H1 (cell line): ENCODE data around the gene DDX55. TPM values are rescaled to one million over a fixed set of nuclear protein-coding genes. Genes with fewer than 3 reads are reported as not detected.
"Not testable (repeated sequence)": the region's sequence is repeated elsewhere in the genome, so short reads cannot be mapped to it uniquely, and the experiment has no call there.

ENCODE experiments used
- CTCF ChIA-PET: fragments of 300-600 bp; sonication (Branson Sonifier 250); formaldehyde crosslinking; loops from one replicate; lab custom pipeline; 2021; ENCODE audit not compliant: partially characterized antibody; lab: Charles Lee
- POLR2A ChIA-PET: fragments of 300-600 bp; sonication (Branson Sonifier 250); formaldehyde crosslinking; loops from one replicate; lab custom pipeline; 2021; ENCODE audit warnings: inconsistent platforms; ENCODE audit not compliant: partially characterized antibody; lab: Charles Lee
- DNase-seq, 2 experiments: peaks; one replicate each; pipeline versions ENCODE4 v3.0.0 to v3.0.0-alpha.2; 2010 to 2022; ENCODE audit warnings: low spot score in 2 of 2, low read depth in 1 of 2, mixed read lengths in 1 of 2
- FAIRE-seq: peaks from 2 replicates; lab custom pipeline; 2011; peaks lifted over from hg19 to GRCh38; lab: Jason Lieb, UNC
- H2AFZ ChIP-seq: 2 replicates; pipeline ENCODE4 v1.8.1; 2012; ENCODE audit warnings: low read length, inconsistent platforms
- H2AK5ac ChIP-seq: 2 replicates; pipeline ENCODE4 v1.6.1; 2013; ENCODE audit warnings: low read depth, low read length
- H2BK120ac ChIP-seq: replicated peaks from 2 replicates; pipeline ENCODE3; 2013; ENCODE audit warnings: low read depth, low read length, inconsistent platforms
- H2BK12ac ChIP-seq: 2 replicates; pipeline ENCODE4 v1.6.1; 2013; ENCODE audit warnings: low read depth, low read length
- H2BK15ac ChIP-seq: 2 replicates; pipeline ENCODE4 v1.6.1; 2013; ENCODE audit warnings: low read length
- H2BK20ac ChIP-seq: 2 replicates; pipeline ENCODE4 v1.6.1; 2013; ENCODE audit warnings: low read length
- H2BK5ac ChIP-seq: 2 replicates; pipeline ENCODE4 v1.6.1; 2013; ENCODE audit warnings: low read depth, low read length
- H3K14ac ChIP-seq: 2 replicates; pipeline ENCODE4 v1.6.1; 2013; ENCODE audit warnings: inconsistent platforms; ENCODE audit not compliant: insufficient read length
- H3K18ac ChIP-seq: 2 replicates; pipeline ENCODE4 v1.6.1; 2013; ENCODE audit warnings: low read length; ENCODE audit errors: extremely low read depth
- H3K23ac ChIP-seq: 2 replicates; pipeline ENCODE4 v1.6.1; 2013; ENCODE audit warnings: inconsistent platforms; ENCODE audit not compliant: insufficient read length
- H3K23me2 ChIP-seq: 2 replicates; pipeline ENCODE4 v1.6.1; 2013; ENCODE audit warnings: low read depth, low read length
- H3K27ac ChIP-seq: 2 replicates; pipeline ENCODE4 v1.6.1; 2011; ENCODE audit warnings: low read depth, low read length, inconsistent platforms
- H3K27me3 ChIP-seq, 4 experiments: replicated peaks in 1 of 4; 1 replicate in 1 of 4; 2 replicates in 3 of 4; pipeline versions ENCODE4 v1.6.1 to v1.8.1; 2011 to 2013; ENCODE audit warnings: low read length in 3 of 4, mild to moderate bottlenecking in 3 of 4, inconsistent platforms in 2 of 4, mixed read lengths in 2 of 4, moderate library complexity in 1 of 4; ENCODE audit not compliant: control insufficient read depth in 3 of 4, insufficient read depth in 3 of 4; ENCODE audit errors: extremely low read depth in 1 of 4
- H3K36me3 ChIP-seq, 4 experiments: 2 replicates each; pipeline versions ENCODE4 v1.6.1 to v1.8.1; 2011 to 2013; ENCODE audit warnings: mild to moderate bottlenecking in 4 of 4, low read length in 3 of 4, moderate library complexity in 2 of 4, control low read depth in 1 of 4, inconsistent platforms in 1 of 4; ENCODE audit not compliant: insufficient read depth in 4 of 4, control insufficient read depth in 2 of 4
- H3K4ac ChIP-seq: replicated peaks from 2 replicates; pipeline ENCODE3; 2013; ENCODE audit warnings: low read length, low read depth, mixed read lengths, inconsistent platforms; ENCODE audit not compliant: insufficient read length
- H3K4me1 ChIP-seq, 4 experiments: replicated peaks in 1 of 4; 1 replicate in 1 of 4; 2 replicates in 3 of 4; pipeline versions ENCODE4 v1.6.1 to v1.8.1; 2011 to 2013; ENCODE audit warnings: low read length in 3 of 4, inconsistent platforms in 2 of 4, mixed read lengths in 1 of 4; ENCODE audit not compliant: insufficient read depth in 4 of 4, control insufficient read depth in 3 of 4
- H3K4me2 ChIP-seq, 2 experiments: 2 replicates each; pipeline versions ENCODE4 v1.6.1 to v1.8.1; 2011 to 2013; ENCODE audit warnings: low read depth in 2 of 2, low read length in 2 of 2, control low read depth in 1 of 2, inconsistent platforms in 1 of 2, mild to moderate bottlenecking in 1 of 2; ENCODE audit not compliant: insufficient read depth in 1 of 2
- H3K4me3 ChIP-seq, 4 experiments: fragments of 200-600, 300-600 bp in 1 of 4; sonication (generic), shearing (Covaris generic), sonication (Bioruptor Twin) in 1 of 4; 2 replicates each; pipeline versions ENCODE4 v1.5.1 to v1.8.1; 2011 to 2016; ENCODE audit warnings: low read length in 4 of 4, low read depth in 3 of 4, control low read depth in 2 of 4, inconsistent platforms in 2 of 4, mild to moderate bottlenecking in 2 of 4, mixed read lengths in 1 of 4, moderate library complexity in 1 of 4; ENCODE audit not compliant: insufficient read depth in 2 of 4; ENCODE audit errors: extremely low read depth in 1 of 4
- H3K56ac ChIP-seq: replicated peaks from 2 replicates; pipeline ENCODE3; 2013; ENCODE audit warnings: low read depth, mild to moderate bottlenecking, mixed read lengths, low read length, inconsistent platforms; ENCODE audit not compliant: insufficient read length
- H3K79me1 ChIP-seq: 2 replicates; pipeline ENCODE4 v1.6.1; 2013; ENCODE audit warnings: low read depth, low read length, control low read depth
- H3K79me2 ChIP-seq, 2 experiments: 2 replicates each; pipeline versions ENCODE4 v1.6.1 to v1.8.1; 2012 to 2013; ENCODE audit warnings: low read length in 2 of 2, mild to moderate bottlenecking in 2 of 2, inconsistent platforms in 1 of 2; ENCODE audit not compliant: insufficient read depth in 2 of 2, control insufficient read depth in 1 of 2
- H3K9ac ChIP-seq, 4 experiments: replicated peaks in 1 of 4; 1 replicate in 1 of 4; 2 replicates in 3 of 4; pipeline versions ENCODE4 v1.6.1 to v1.8.1; 2011 to 2013; ENCODE audit warnings: low read depth in 3 of 4, low read length in 3 of 4, control low read depth in 2 of 4, mild to moderate bottlenecking in 2 of 4, moderate library complexity in 2 of 4, inconsistent platforms in 1 of 4; ENCODE audit errors: extremely low read depth in 1 of 4
- H3K9me3 ChIP-seq, 2 experiments: 2 replicates each; pipeline versions ENCODE4 v1.6.1 to v1.8.1; 2012 to 2013; ENCODE audit warnings: mild to moderate bottlenecking in 2 of 2, moderate library complexity in 2 of 2, control low read depth in 1 of 2, inconsistent platforms in 1 of 2, low read depth in 1 of 2, low read length in 1 of 2, mixed read lengths in 1 of 2; ENCODE audit not compliant: insufficient read depth in 2 of 2
- H4K20me1 ChIP-seq, 2 experiments: replicated peaks in 1 of 2; 2 replicates each; pipeline versions ENCODE3 to v1.8.1; 2011 to 2013; ENCODE audit warnings: inconsistent platforms in 2 of 2, low read length in 2 of 2, mild to moderate bottlenecking in 1 of 2; ENCODE audit not compliant: insufficient read depth in 2 of 2, control insufficient read depth in 1 of 2
- H4K5ac ChIP-seq: 2 replicates; pipeline ENCODE4 v1.6.1; 2013; ENCODE audit warnings: low read length, low read depth, mixed read lengths, inconsistent platforms; ENCODE audit not compliant: insufficient read length
- H4K8ac ChIP-seq: 2 replicates; pipeline ENCODE4 v1.8.0; 2013; ENCODE audit warnings: mild to moderate bottlenecking, moderate library complexity, low read length, inconsistent platforms; ENCODE audit not compliant: insufficient read depth; ENCODE audit errors: extremely low read depth
- H4K91ac ChIP-seq: replicated peaks from 2 replicates; pipeline ENCODE3; 2013; ENCODE audit warnings: low read length, mixed read lengths, inconsistent platforms; ENCODE audit not compliant: insufficient read length
- WGBS, 2 experiments: shearing (Covaris generic) in 1 of 2; methylation state at CpG; one replicate each; pipeline versions ENCODE4 v1.1.6 to v1.1.7; 2013 to 2015; ENCODE audit warnings: low lambda C conversion rate in 2 of 2, mixed read lengths in 2 of 2, inconsistent platforms in 1 of 2, low coverage in 1 of 2, missing lambda C conversion rate in 1 of 2; ENCODE audit not compliant: insufficient replicate concordance in 2 of 2, insufficient coverage in 1 of 2, insufficient read length in 1 of 2; ENCODE audit errors: extremely low coverage in 1 of 2, missing lambda C conversion rate in 1 of 2; 5-methylcytosine and 5-hydroxymethylcytosine counted together
- polyA plus RNA-seq, 7 experiments: library from polyadenylated mRNA; depleted of rRNA in 3 of 7; stranded (reverse) in 5 of 7; unstranded in 2 of 7; fragments of >200 nt in 5 of 7; fragments of 200-250 nt in 2 of 7; gene quantifications; 1 replicate in 5 of 7; 2 replicates in 1 of 7; 4 replicates in 1 of 7; pipeline versions ENCODE4 v1.2.1 to v1.2.3, GENCODE V29; 2011 to 2013; ENCODE audit warnings: missing spikeins in 2 of 7, mixed read lengths in 2 of 7
- total RNA-seq: library from RNA; stranded (reverse); fragmentation: NEBNext Ultra II Directional; extraction: Animal tissue kit (Norgen Biotek cat#: 25700); gene quantifications from 2 replicates; pipeline ENCODE4 v1.2.1, GENCODE V29; 2021

DDX55 gene
- total and polyA plus RNA-seq, 2 of the 8 experiments (the other 6 are each of a cell fraction or from before 2014, with no cell fraction given) = 25.8 to 37.7 TPM

GRCh38 chr12:123554843-123555242 is 47.1 kb upstream of the DDX55 start:
- H2BK12ac ChIP-seq, H3K23me2 ChIP-seq, POLR2A ChIA-PET, H2BK20ac ChIP-seq, H3K9me3 ChIP-seq, H3K23ac ChIP-seq, H3K18ac ChIP-seq, H3K4me3 ChIP-seq, H2BK5ac ChIP-seq, H3K36me3 ChIP-seq, H2AFZ ChIP-seq, H3K4me2 ChIP-seq, DNase-seq, H2BK15ac ChIP-seq, H3K27me3 ChIP-seq, H3K27ac ChIP-seq, H4K5ac ChIP-seq, H3K14ac ChIP-seq, H4K91ac ChIP-seq, H3K4me1 ChIP-seq, H2BK120ac ChIP-seq, H4K20me1 ChIP-seq, H3K79me1 ChIP-seq, H3K56ac ChIP-seq, H4K8ac ChIP-seq, H3K79me2 ChIP-seq, H3K9ac ChIP-seq, H3K4ac ChIP-seq, H2AK5ac ChIP-seq, FAIRE-seq: not testable (repeated sequence)
- CTCF ChIA-PET = interaction anchor here (0.8 kb wide), 1 partner anchor 13 kb away, joined by 3 read pairs; no protein-coding TSS in a partner anchor
- WGBS, 2 experiments = 82% methylated on average over 5 of the region's 5 CpGs; no CpG with 5 or more reads in 1 of the 2 experiments
